ENCODE results near the gene MT1E.

Gene MT1E

GRCh38 chr16:56633535-56633934 lies 8.0 kb downstream of the MT1E start:
- H3K9me3 ChIP-seq (ENCODE audit: control insufficient read depth, insufficient read depth, low read length) = no peaks in the 10 kb centered on the region

GRCh38 chr16:56634715-56635440 lies 9.3 kb downstream of the MT1E start:
- TF ChIP-seq CTCF (IDR thresholded peaks at IDR 0.05; ENCODE audit: low read depth, low read length, poor library complexity, severe bottlenecking) = no peak
- no peak for TF ChIP-seq EZH2phosphoT487 (IDR thresholded peaks at IDR 0.05; ENCODE audit: borderline replicate concordance, low read length)
- no peaks in the 10 kb centered on the region for H3K79me2 ChIP-seq (ENCODE audit: control insufficient read depth, low read length)
- peaks cover 63% of the 10 kb centered on the region for H3K27me3 ChIP-seq (ENCODE audit: control insufficient read depth, low read length)
- no peak overlapping the region for H3K4me3 ChIP-seq (ENCODE audit: low read length)
- no peak overlapping the region for H3K4me2 ChIP-seq (ENCODE audit: low read length)
- H3K9me3 ChIP-seq (ENCODE audit: control insufficient read depth, insufficient read depth, low read length) = no peaks in the 10 kb centered on the region
- no peaks in the 10 kb centered on the region for H3F3A ChIP-seq (ENCODE audit: control insufficient read depth, insufficient read depth)
- H3K9me2 ChIP-seq (replicated peaks; ENCODE audit: control insufficient read depth, low read length) = no peaks in the 10 kb centered on the region
- H3K27ac ChIP-seq (ENCODE audit: low read depth, low read length) = no peak overlapping the region
- H3K36me3 ChIP-seq (ENCODE audit: control insufficient read depth, low read length) = no peaks in the 10 kb centered on the region
- H3K4me1 ChIP-seq (ENCODE audit: control insufficient read depth, low read length) = no peaks in the 10 kb centered on the region
- no peaks in the 10 kb centered on the region for H4K20me1 ChIP-seq (ENCODE audit: control insufficient read depth, insufficient read depth, low read depth, low read length)

More at GRCh38 chr16:56633535-56633934, 8.0 kb downstream of the MT1E start:
- H3K27me3 ChIP-seq (ENCODE audit: control insufficient read depth, low read length) = peaks cover 61% of the 10 kb centered on the region
- H3K79me2 ChIP-seq (ENCODE audit: control insufficient read depth, low read length) = no peaks in the 10 kb centered on the region
- no peaks in the 10 kb centered on the region for H3K36me3 ChIP-seq (ENCODE audit: control insufficient read depth, low read length)
- H3K9me2 ChIP-seq (replicated peaks; ENCODE audit: control insufficient read depth, low read length) = no peaks in the 10 kb centered on the region
- TF ChIP-seq CTCF (IDR thresholded peaks at IDR 0.05; ENCODE audit: low read depth, low read length, poor library complexity, severe bottlenecking) (no peak), EZH2phosphoT487 (IDR thresholded peaks at IDR 0.05; ENCODE audit: borderline replicate concordance, low read length) (no peak)
- H3K27ac ChIP-seq (ENCODE audit: low read depth, low read length) = no peak overlapping the region
- H3K4me3 ChIP-seq (ENCODE audit: low read length) = no peak overlapping the region
- no peaks in the 10 kb centered on the region for H3F3A ChIP-seq (ENCODE audit: control insufficient read depth, insufficient read depth)
- no peaks in the 10 kb centered on the region for H4K20me1 ChIP-seq (ENCODE audit: control insufficient read depth, insufficient read depth, low read depth, low read length)
- no peak overlapping the region for H3K4me2 ChIP-seq (ENCODE audit: low read length)
- H3K4me1 ChIP-seq (ENCODE audit: control insufficient read depth, low read length) = no peaks in the 10 kb centered on the region

- Histone ChIP-seq H3K9me3 (ENCODE audit: control insufficient read depth, insufficient read depth, low read length) (no peaks in the 10 kb centered on the region), H3K4me3 (ENCODE audit: low read length) (no peak overlapping the region), H4K20me1 (ENCODE audit: control insufficient read depth, insufficient read depth, low read depth, low read length) (no peaks in the 10 kb centered on the region), H3K36me3 (ENCODE audit: control insufficient read depth, low read length) (no peaks in the 10 kb centered on the region), H3K79me2 (ENCODE audit: control insufficient read depth, low read length) (no peaks in the 10 kb centered on the region), H3K4me2 (ENCODE audit: low read length) (no peak overlapping the region), H3K4me1 (ENCODE audit: control insufficient read depth, low read length) (no peaks in the 10 kb centered on the region), H3K27ac (ENCODE audit: low read depth, low read length) (no peak overlapping the region), H3F3A (ENCODE audit: control insufficient read depth, insufficient read depth) (no peaks in the 10 kb centered on the region), H3K9me2 (replicated peaks; ENCODE audit: control insufficient read depth, low read length) (no peaks in the 10 kb centered on the region), H3K27me3 (ENCODE audit: control insufficient read depth, low read length) (peaks cover 64% of the 10 kb centered on the region)
- TF ChIP-seq EZH2phosphoT487 (IDR thresholded peaks at IDR 0.05; ENCODE audit: borderline replicate concordance, low read length) = no peak
- TF ChIP-seq CTCF (IDR thresholded peaks at IDR 0.05; ENCODE audit: low read depth, low read length, poor library complexity, severe bottlenecking) = no peak
These were observed 9.9 kb downstream of the MT1E start for GRCh38 chr16:56635441-56635967.

Measured in DOHH2 (cell line).